HuH-7 (cell line): ENCODE results near the gene SLC6A1.
A peak's percentile ranks its signal among the peaks of the same experiment; 100 is the strongest.

Experiments used
- DNase-seq: peaks from one replicate; pipeline ENCODE4 v3.0.0; 2011; ENCODE audit warnings: low spot score

The SLC6A1 gene

GRCh38 chr3:10993729-10994065 is 1.1 kb downstream of the SLC6A1 start:
- no peak for DNase-seq

- no peak for DNase-seq
These were observed 1.8 kb downstream of the SLC6A1 start for GRCh38 chr3:10994306-10994705.

GRCh38 chr3:10995871-10996270 is 3.3 kb downstream of the SLC6A1 start:
- no peak for DNase-seq

- no peak for DNase-seq
These were observed 3.9 kb downstream of the SLC6A1 start for GRCh38 chr3:10996345-10997013.

GRCh38 chr3:10997196-10997595 is 4.6 kb downstream of the SLC6A1 start:
- DNase-seq: no peak

- no peak for DNase-seq
These were observed 6.0 kb downstream of the SLC6A1 start for GRCh38 chr3:10998542-10998941.

- DNase-seq: no peak
These were observed 6.9 kb downstream of the SLC6A1 start for GRCh38 chr3:10999221-11000107.

- DNase-seq: no peak
These were observed 8.0 kb downstream of the SLC6A1 start for GRCh38 chr3:11000528-11000927.

- DNase-seq: peak; percentile 52
These were observed 8.6 kb downstream of the SLC6A1 start for GRCh38 chr3:11001020-11001657.

GRCh38 chr3:11001658-11002021 is 9.1 kb downstream of the SLC6A1 start:
- no peak for DNase-seq

- no peak for DNase-seq
These were observed 9.8 kb downstream of the SLC6A1 start for GRCh38 chr3:11002371-11002807.

- DNase-seq: no peak
These were observed 12.0 kb downstream of the SLC6A1 start for GRCh38 chr3:11004563-11004962.

GRCh38 chr3:11005686-11006256 is 13.2 kb downstream of the SLC6A1 start:
- DNase-seq: no peak

- DNase-seq: no peak
These were observed 14.7 kb downstream of the SLC6A1 start for GRCh38 chr3:11006986-11007933.

GRCh38 chr3:11009898-11010297 is 17.4 kb downstream of the SLC6A1 start:
- no peak for DNase-seq

- DNase-seq: no peak
These were observed 18.0 kb downstream of the SLC6A1 start for GRCh38 chr3:11010426-11011165.

GRCh38 chr3:11014253-11014652 is 21.7 kb downstream of the SLC6A1 start:
- DNase-seq: no peak

- DNase-seq: no peak
These were observed 22.2 kb downstream of the SLC6A1 start for GRCh38 chr3:11014752-11015151.

GRCh38 chr3:11015369-11015768 is 22.8 kb downstream of the SLC6A1 start:
- DNase-seq: no peak

GRCh38 chr3:11016727-11017126 is 24.2 kb downstream of the SLC6A1 start:
- no peak for DNase-seq
